H9 (cell line): Measurements from ENCODE around the gene RPP14. TPM values are rescaled to one million over a fixed set of nuclear protein-coding genes. Genes with fewer than 3 reads are reported as not detected.

Source experiments
- DNase-seq: peaks from one replicate; pipeline ENCODE4 v3.0.0-alpha.2; 2017
- H2AFZ ChIP-seq: one replicate; pipeline ENCODE4 v1.6.1; 2013; ENCODE audit warnings: mild to moderate bottlenecking, low read length, control low read depth, moderate library complexity
- H2AK5ac ChIP-seq: 2 replicates; pipeline ENCODE4 v1.6.1; 2013; ENCODE audit warnings: low read length, control low read depth, mixed read lengths; ENCODE audit not compliant: insufficient read length
- H2BK120ac ChIP-seq: one replicate; pipeline ENCODE4 v1.6.1; 2013; ENCODE audit warnings: low read depth, mild to moderate bottlenecking, low read length, control low read depth, inconsistent platforms; ENCODE audit not compliant: poor library complexity, severe bottlenecking
- H2BK12ac ChIP-seq: 2 replicates; pipeline ENCODE4 v1.6.1; 2013; ENCODE audit warnings: low read length, control low read depth, mixed read lengths, low read depth; ENCODE audit not compliant: insufficient read length
- H2BK15ac ChIP-seq: 2 replicates; pipeline ENCODE4 v1.6.1; 2013; ENCODE audit warnings: low read depth, low read length, control low read depth
- H2BK20ac ChIP-seq: one replicate; pipeline ENCODE4 v1.6.1; 2013; ENCODE audit warnings: low read depth, mild to moderate bottlenecking, low read length, control low read depth, inconsistent platforms; ENCODE audit not compliant: poor library complexity, severe bottlenecking
- H2BK5ac ChIP-seq: 2 replicates; pipeline ENCODE4 v1.6.1; 2013; ENCODE audit warnings: low read length, control low read depth, mixed read lengths; ENCODE audit not compliant: insufficient read length
- H3K14ac ChIP-seq: 2 replicates; pipeline ENCODE4 v1.6.1; 2013; ENCODE audit warnings: low read length, control low read depth; ENCODE audit not compliant: insufficient read depth
- H3K18ac ChIP-seq: 2 replicates; pipeline ENCODE4 v1.6.1; 2013; ENCODE audit warnings: low read depth, mild to moderate bottlenecking, mixed read lengths, low read length, control low read depth; ENCODE audit not compliant: insufficient read length
- H3K23ac ChIP-seq: 2 replicates; pipeline ENCODE4 v1.6.1; 2013; ENCODE audit warnings: low read length, control low read depth, mixed read lengths, low read depth; ENCODE audit not compliant: insufficient read length
- H3K23me2 ChIP-seq: 2 replicates; pipeline ENCODE4 v1.6.1; 2013; ENCODE audit warnings: low read depth, mild to moderate bottlenecking, mixed read lengths, low read length, control low read depth; ENCODE audit not compliant: insufficient read length, poor library complexity, severe bottlenecking
- H3K27ac ChIP-seq: 2 replicates; pipeline ENCODE4 v1.5.1; 2013; ENCODE audit warnings: low read length, control low read depth, mixed read lengths, low read depth; ENCODE audit not compliant: insufficient read length
- H3K27me3 ChIP-seq: 2 replicates; pipeline ENCODE4 v1.6.1; 2013; ENCODE audit warnings: low read length, control low read depth, inconsistent platforms; ENCODE audit not compliant: insufficient read depth
- H3K4ac ChIP-seq: 2 replicates; pipeline ENCODE4 v1.6.1; 2013; ENCODE audit warnings: low read depth, mild to moderate bottlenecking, control low read depth, inconsistent platforms, low read length, moderate library complexity
- H3K4me1 ChIP-seq: 2 replicates; pipeline ENCODE4 v1.6.1; 2013; ENCODE audit warnings: low read length, control low read depth, inconsistent platforms; ENCODE audit not compliant: insufficient read depth
- H3K4me2 ChIP-seq: 2 replicates; pipeline ENCODE4 v1.6.1; 2013; ENCODE audit warnings: low read length, control low read depth, mixed read lengths; ENCODE audit not compliant: insufficient read length, insufficient read depth
- H3K56ac ChIP-seq: 2 replicates; pipeline ENCODE4 v1.6.1; 2013; ENCODE audit warnings: low read depth, mild to moderate bottlenecking, mixed read lengths, low read length, control low read depth; ENCODE audit not compliant: insufficient read length
- H3K79me1 ChIP-seq: 2 replicates; pipeline ENCODE4 v1.6.1; 2013; ENCODE audit warnings: low read depth, mild to moderate bottlenecking, moderate library complexity, low read length, control low read depth, inconsistent platforms; ENCODE audit not compliant: insufficient read depth, poor library complexity, severe bottlenecking
- H3K79me2 ChIP-seq: 2 replicates; pipeline ENCODE4 v1.6.1; 2013; ENCODE audit warnings: low read length, control low read depth, inconsistent platforms; ENCODE audit not compliant: insufficient read depth
- H3K9ac ChIP-seq: 2 replicates; pipeline ENCODE4 v1.6.1; 2013; ENCODE audit warnings: low read length, control low read depth, mixed read lengths; ENCODE audit not compliant: insufficient read length; ENCODE audit errors: extremely low read depth
- H3K9me3 ChIP-seq: one replicate; pipeline ENCODE4 v1.6.1; 2013; ENCODE audit warnings: low read depth, low read length, inconsistent platforms; ENCODE audit not compliant: control insufficient read depth
- H3T11ph ChIP-seq: one replicate; pipeline ENCODE4 v1.6.1; 2013; ENCODE audit warnings: mild to moderate bottlenecking, low read length, control low read depth, inconsistent platforms
- H4K20me1 ChIP-seq: one replicate; pipeline ENCODE4 v1.6.1; 2013; ENCODE audit not compliant: control insufficient read depth, insufficient read length, insufficient read depth
- H4K5ac ChIP-seq: 2 replicates; pipeline ENCODE4 v1.6.1; 2013; ENCODE audit warnings: low read depth, mild to moderate bottlenecking, mixed read lengths, low read length, control low read depth; ENCODE audit not compliant: insufficient read length
- H4K8ac ChIP-seq: replicated peaks from 2 replicates; pipeline ENCODE4 v1.6.1; 2013; ENCODE audit warnings: low read length, control low read depth, mixed read lengths, low read depth; ENCODE audit not compliant: insufficient read length
- H4K91ac ChIP-seq: 2 replicates; pipeline ENCODE4 v1.6.1; 2013; ENCODE audit warnings: low read depth, mild to moderate bottlenecking, moderate library complexity, mixed read lengths, low read length, control low read depth; ENCODE audit not compliant: insufficient read length
- H3K27ac Mint-ChIP-seq, 3 experiments: 2 replicates in 2 of 3; 3 replicates in 1 of 3; pipeline ENCODE4 v1.8.0; 2020 to 2021; ENCODE audit warnings: mixed read lengths in 3 of 3, mild to moderate bottlenecking in 1 of 3, moderate library complexity in 1 of 3
- H3K27me3 Mint-ChIP-seq: 2 replicates; pipeline ENCODE4 v1.8.0; 2021; ENCODE audit warnings: low read depth, mild to moderate bottlenecking, moderate library complexity, mixed read lengths
- H3K36me3 Mint-ChIP-seq, 3 experiments: 2 replicates in 2 of 3; 3 replicates in 1 of 3; pipeline ENCODE4 v1.8.0; 2020 to 2021; ENCODE audit warnings: low read depth in 3 of 3, mixed read lengths in 3 of 3; ENCODE audit not compliant: insufficient read depth in 1 of 3
- H3K4me1 Mint-ChIP-seq, 2 experiments: 2 replicates each; pipeline ENCODE4 v1.8.0; 2020; ENCODE audit warnings: mixed read lengths in 2 of 2
- H3K4me3 Mint-ChIP-seq, 2 experiments: 2 replicates in 1 of 2; 3 replicates in 1 of 2; pipeline ENCODE4 v1.8.0; 2020 to 2021; ENCODE audit warnings: mild to moderate bottlenecking in 2 of 2, mixed read lengths in 2 of 2, moderate library complexity in 1 of 2
- H3K9me3 Mint-ChIP-seq, 2 experiments: 2 replicates in 1 of 2; 3 replicates in 1 of 2; pipeline ENCODE4 v1.8.0; 2020; ENCODE audit warnings: mild to moderate bottlenecking in 2 of 2, mixed read lengths in 2 of 2, moderate library complexity in 1 of 2
- CTCF ChIP-seq: fragments of 200-600 bp; sonication (generic); conservative IDR thresholded peaks from 3 replicates; pipeline ENCODE4 v1.8.0; 2021; ENCODE audit warnings: antibody characterized with exemption, mild to moderate bottlenecking
- WGBS: extraction: QIAGEN DNeasy Blood & Tissue Kit; methylation state at CpG from one replicate; pipeline ENCODE4 v1.1.7; 2013; ENCODE audit warnings: missing lambda C conversion rate, low lambda C conversion rate, mixed read lengths; ENCODE audit not compliant: insufficient read length; ENCODE audit errors: extremely low coverage; 5-methylcytosine and 5-hydroxymethylcytosine counted together
- total RNA-seq: library from RNA; stranded (reverse); gene quantifications from 2 replicates; pipeline ENCODE4 v1.2.1, GENCODE V29; 2021

RPP14 gene
- total RNA-seq, 1 experiment from 2014 or later, result 23.9 TPM

- no peak overlapping the region for H4K5ac ChIP-seq
- Mint-ChIP-seq H3K9me3 (no peaks in the 10 kb centered on the region), H3K36me3 (peaks cover 0 to 11% (median 3%) of the 10 kb centered on the region in 3 experiments; a peak in 3 of 7 replicates), H3K27me3 (no peaks in the 10 kb centered on the region; the same call in 1 of the 2 replicates), H3K27ac (no peak overlapping the region), H3K4me1 (peaks cover 22 to 32% of the 10 kb centered on the region in 2 experiments), H3K4me3 (no peak overlapping the region)
- no peak overlapping the region for H2AK5ac ChIP-seq
- no peak overlapping the region for H3K4me2 ChIP-seq
- no peak overlapping the region for H3K4ac ChIP-seq
- no peaks in the 10 kb centered on the region for H3K79me2 ChIP-seq
- H3K27me3 ChIP-seq, result no peaks in the 10 kb centered on the region
- H3K4me1 ChIP-seq, result peaks cover 7% of the 10 kb centered on the region; the same call in 1 of the 2 replicates
- H3K79me1 ChIP-seq, result no peaks in the 10 kb centered on the region
- H3K9ac ChIP-seq, result no peak overlapping the region
- no peak for TF ChIP-seq CTCF
- no peak overlapping the region for H3K27ac ChIP-seq
- H3K18ac ChIP-seq, result no peak overlapping the region
- no peak overlapping the region for H3K14ac ChIP-seq
- no peak overlapping the region for H2BK12ac ChIP-seq
- H2BK15ac ChIP-seq, result no peak overlapping the region
- no CpG with 5 or more reads among the region's 7 CpGs for WGBS
- no peaks in the 10 kb centered on the region for H4K20me1 ChIP-seq
- no peak overlapping the region for H3K23ac ChIP-seq
- H3K23me2 ChIP-seq, result no peaks in the 10 kb centered on the region
- H2BK120ac ChIP-seq, result no peak overlapping the region
- no peak overlapping the region for H2AFZ ChIP-seq
- no peak overlapping the region for H2BK5ac ChIP-seq
- no peak for DNase-seq
- no peak overlapping the region for H3T11ph ChIP-seq
- no peaks in the 10 kb centered on the region for H3K9me3 ChIP-seq
- H2BK20ac ChIP-seq, result no peak overlapping the region
- no peak overlapping the region for H4K91ac ChIP-seq
- no peak overlapping the region for H3K56ac ChIP-seq
- no peak overlapping the region for H4K8ac ChIP-seq
Observed at GRCh38 chr3:58324391-58325390, 18.6 kb downstream of the RPP14 start.
